Endothelial cell of umbilical vein (primary cell): ENCODE data around the gene KDM4C. TPM values are rescaled to one million over a fixed set of nuclear protein-coding genes. Genes with fewer than 3 reads are reported as not detected.

Experiments used
- BruUV-seq: library from RNA; stranded (reverse); fragments of 400-500 nt; replicated peaks from 2 replicates; lab custom pipeline; 2021; lab: Mats Ljungman, UMichigan
- CTCF ChIA-PET: fragments of 300-600, 350-600 bp; sonication (Branson Sonifier 250); formaldehyde crosslinking; loops from one replicate; lab custom pipeline; 2021; ENCODE audit warnings: antibody characterized with exemption, inconsistent platforms; lab: Charles Lee
- POLR2A ChIA-PET: fragments of 300-600, 350-600 bp; sonication (Branson Sonifier 250); formaldehyde crosslinking; loops from one replicate; lab custom pipeline; 2021; ENCODE audit warnings: antibody characterized with exemption, inconsistent platforms; lab: Charles Lee
- DNase-seq: peaks from one replicate; pipeline ENCODE4 v3.0.0-alpha.2; 2011; ENCODE audit warnings: low read depth, low spot score
- FAIRE-seq: peaks from 2 replicates; lab custom pipeline; 2011; peaks lifted over from hg19 to GRCh38; lab: Jason Lieb, UNC
- H2AFZ ChIP-seq: 2 replicates; pipeline ENCODE4 v1.6.0; 2012; ENCODE audit warnings: low read depth, low read length, control low read depth, inconsistent platforms
- H3K27ac ChIP-seq: 2 replicates; pipeline ENCODE4 v1.5.1; 2011; ENCODE audit warnings: low read depth, mild to moderate bottlenecking, control low read depth, low read length, moderate library complexity; ENCODE audit not compliant: insufficient read depth
- H3K27me3 ChIP-seq, 2 experiments: 2 replicates each; pipeline versions ENCODE4 v1.6.0 to v1.6.1; 2011; ENCODE audit warnings: low read length in 2 of 2, mixed read lengths in 1 of 2; ENCODE audit not compliant: control insufficient read depth in 2 of 2, insufficient read depth in 2 of 2
- H3K36me3 ChIP-seq, 2 experiments: 2 replicates in 1 of 2; 3 replicates in 1 of 2; pipeline ENCODE4 v1.5.1; 2011; ENCODE audit warnings: low read length in 2 of 2, mild to moderate bottlenecking in 1 of 2, moderate library complexity in 1 of 2; ENCODE audit not compliant: control insufficient read depth in 2 of 2, insufficient read depth in 2 of 2; ENCODE audit errors: extremely low read depth in 1 of 2
- H3K4me1 ChIP-seq: 3 replicates; pipeline ENCODE4 v1.5.1; 2011; ENCODE audit warnings: mild to moderate bottlenecking, low read length; ENCODE audit not compliant: control insufficient read depth, insufficient read depth; ENCODE audit errors: extremely low read depth
- H3K4me2 ChIP-seq: 2 replicates; pipeline ENCODE4 v1.6.1; 2011; ENCODE audit warnings: low read length, control low read depth, mixed read lengths; ENCODE audit not compliant: insufficient read depth
- H3K4me3 ChIP-seq, 3 experiments: fragments of 200-600 bp in 1 of 3; sonication (generic), shearing (Covaris generic) in 1 of 3; replicated peaks in 1 of 3; 2 replicates each; pipeline ENCODE4 v1.5.1; 2011 to 2016; ENCODE audit warnings: control low read depth in 3 of 3, low read length in 3 of 3, mild to moderate bottlenecking in 2 of 3, inconsistent platforms in 1 of 3, low read depth in 1 of 3, moderate library complexity in 1 of 3; ENCODE audit not compliant: insufficient read depth in 1 of 3
- H3K79me2 ChIP-seq: 2 replicates; pipeline ENCODE4 v1.6.0; 2012; ENCODE audit warnings: low read length, inconsistent platforms; ENCODE audit not compliant: control insufficient read depth, insufficient read depth
- H3K9ac ChIP-seq: replicated peaks from 2 replicates; pipeline ENCODE3; 2011; ENCODE audit warnings: low read length, control low read depth; ENCODE audit not compliant: insufficient read depth; ENCODE audit errors: extremely low read depth
- H3K9me1 ChIP-seq: replicated peaks from 3 replicates; pipeline ENCODE4 v1.6.0; 2011; ENCODE audit warnings: mild to moderate bottlenecking, low read length; ENCODE audit not compliant: control insufficient read depth, insufficient read depth; ENCODE audit errors: extremely low read depth
- H3K9me3 ChIP-seq: replicated peaks from 2 replicates; pipeline ENCODE4 v1.5.1; 2012; ENCODE audit warnings: low read length, inconsistent platforms; ENCODE audit not compliant: control insufficient read depth, insufficient read depth
- H4K20me1 ChIP-seq: replicated peaks from 2 replicates; pipeline ENCODE3; 2011; ENCODE audit warnings: mild to moderate bottlenecking, low read length; ENCODE audit not compliant: control insufficient read depth, insufficient read depth; ENCODE audit errors: extremely low read depth
- EZH2 ChIP-seq: IDR thresholded peaks from 2 replicates; pipeline ENCODE4 v1.6.1; 2012; ENCODE audit warnings: borderline replicate concordance, low read depth, mild to moderate bottlenecking, moderate library complexity, low read length, inconsistent platforms; ENCODE audit not compliant: severe bottlenecking
- FOS ChIP-seq: IDR thresholded peaks from 2 replicates; pipeline ENCODE4 v1.6.1; 2011; ENCODE audit warnings: mild to moderate bottlenecking, low read length, moderate library complexity, borderline replicate concordance; ENCODE audit not compliant: insufficient read depth
- GATA2 ChIP-seq: IDR thresholded peaks from 2 replicates; pipeline ENCODE4 v1.7.0; 2011; ENCODE audit warnings: low read depth, mild to moderate bottlenecking, moderate library complexity, mixed read lengths, low read length; ENCODE audit not compliant: insufficient read length, insufficient read depth
- JUN ChIP-seq: IDR thresholded peaks from 2 replicates; pipeline ENCODE4 v1.6.1; 2011; ENCODE audit warnings: borderline replicate concordance, low read depth; ENCODE audit not compliant: insufficient read length, insufficient read depth
- MYC ChIP-seq: IDR thresholded peaks from one replicate; pipeline ENCODE4 v1.6.1; 2011; ENCODE audit warnings: mild to moderate bottlenecking, low read depth, low read length
- POLR2A ChIP-seq: IDR thresholded peaks from 2 replicates; pipeline ENCODE4 v1.6.1; 2012; ENCODE audit warnings: low read depth, mild to moderate bottlenecking, control low read depth, low read length
- POLR2AphosphoS5 ChIP-seq: IDR thresholded peaks from 2 replicates; pipeline ENCODE4 v1.6.1; 2012; ENCODE audit warnings: low read depth, mild to moderate bottlenecking, control low read depth, low read length, moderate library complexity; ENCODE audit not compliant: insufficient read depth
- dilution Hi-C: fragments of 300-500 bp; cut with MboI; formaldehyde crosslinking; loops from one replicate; pipeline ENCODE4 v1.15.0; 2019; ENCODE audit warnings: low sequenced_read_pairs; ENCODE audit not compliant: extremely low pct_ligation_motif_present
- intact Hi-C: fragments of 100-400 bp; cut with micrococcal nuclease; formaldehyde crosslinking; loops from one replicate; pipeline ENCODE4 v1.10.0; 2022
- polyA plus RNA-seq, 4 experiments: library from polyadenylated mRNA; depleted of rRNA in 3 of 4; stranded (reverse) in 3 of 4; unstranded in 1 of 4; fragments of >200 nt; gene quantifications; 2 replicates each; pipeline versions ENCODE4 v1.2.1 to v1.2.3, GENCODE V29; 2011 to 2012; ENCODE audit warnings: missing spikeins in 1 of 4
- total RNA-seq: library from RNA; stranded (reverse); gene quantifications from 2 replicates; pipeline ENCODE4 v1.2.3, GENCODE V29; 2021
- TF ChIP-seq, protein P1 (sequence below), 2 donors: IDR thresholded peaks; 1 replicate in 1 of 2; 2 replicates in 1 of 2; pipeline ENCODE4 v1.5.1; 2011; ENCODE audit warnings: low read length in 2 of 2, mild to moderate bottlenecking in 2 of 2, moderate library complexity in 2 of 2, control low read depth in 1 of 2, inconsistent platforms in 1 of 2, low read depth in 1 of 2; ENCODE audit not compliant: insufficient read depth in 1 of 2; ENCODE audit errors: extremely low read depth in 1 of 2
- TF ChIP-seq, protein P2 (sequence below): IDR thresholded peaks from 2 replicates; pipeline ENCODE4 v1.6.1; 2011; ENCODE audit not compliant: insufficient read depth, insufficient read length

The KDM4C gene
- total and polyA plus RNA-seq, 2 donors (not counting 3 experiments of a cell fraction or from before 2014, with no cell fraction given): 5.4 to 15.0 TPM

DNA sequence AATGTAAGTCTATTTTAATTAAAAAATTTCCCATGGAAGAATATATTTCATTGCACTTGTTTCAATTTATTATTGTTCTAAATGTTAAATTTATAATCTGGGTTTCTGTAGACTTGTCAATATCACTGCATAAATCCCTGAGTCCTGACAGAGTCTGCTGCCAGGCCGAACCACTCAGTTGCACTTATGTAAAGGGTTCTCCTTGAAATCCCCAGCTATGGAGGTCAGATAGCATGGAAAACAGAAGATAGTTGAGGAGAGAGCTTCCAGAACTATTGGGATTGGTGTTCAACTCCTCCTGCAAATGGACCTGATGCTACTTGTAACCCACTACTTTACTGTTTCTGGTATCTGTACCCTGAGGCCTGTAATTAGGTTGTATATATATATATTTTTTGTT is 37.2 kb downstream of the KDM4C start:
- peaks cover 6% of the 10 kb centered on the region for H3K79me2 ChIP-seq

DNA sequence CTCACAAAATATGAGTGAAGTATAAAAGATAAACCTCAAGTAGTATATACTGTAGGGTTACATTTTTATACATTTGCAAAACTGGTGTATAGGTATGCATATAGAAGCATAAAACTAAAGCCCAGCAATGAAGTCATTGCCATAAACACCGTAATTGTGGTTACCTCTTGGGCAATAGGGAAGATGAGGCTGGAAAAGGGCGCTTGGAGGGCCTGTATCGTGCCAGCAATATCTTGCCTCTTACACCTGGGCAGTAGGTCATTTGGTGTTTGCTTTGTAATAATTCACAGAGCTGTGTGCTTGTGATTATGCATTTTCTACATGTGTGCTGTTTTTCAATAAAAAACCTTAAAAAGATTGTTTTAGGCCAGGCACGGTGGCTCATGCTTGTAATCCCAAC is 45.2 kb downstream of the KDM4C start:
- Histone ChIP-seq H3K9me3 (no peaks in the 10 kb centered on the region), H3K9ac (no peak overlapping the region), H4K20me1 (no peaks in the 10 kb centered on the region), H3K4me3 (no peak overlapping the region), H3K27me3 (no peaks in the 10 kb centered on the region), H2AFZ (no peak overlapping the region), H3K4me2 (no peak overlapping the region), H3K4me1 (no peaks in the 10 kb centered on the region), H3K9me1 (no peaks in the 10 kb centered on the region), H3K36me3 (no peaks in the 10 kb centered on the region), H3K27ac (no peak overlapping the region), H3K79me2 (no peaks in the 10 kb centered on the region)
- DNase-seq (no peak), FAIRE-seq (no peak)
- ChIA-PET POLR2A (no interaction called here), CTCF (no interaction called here)
- no peak for TF ChIP-seq POLR2AphosphoS5
- TF ChIP-seq EZH2: no peak
- TF ChIP-seq, protein P1, sequence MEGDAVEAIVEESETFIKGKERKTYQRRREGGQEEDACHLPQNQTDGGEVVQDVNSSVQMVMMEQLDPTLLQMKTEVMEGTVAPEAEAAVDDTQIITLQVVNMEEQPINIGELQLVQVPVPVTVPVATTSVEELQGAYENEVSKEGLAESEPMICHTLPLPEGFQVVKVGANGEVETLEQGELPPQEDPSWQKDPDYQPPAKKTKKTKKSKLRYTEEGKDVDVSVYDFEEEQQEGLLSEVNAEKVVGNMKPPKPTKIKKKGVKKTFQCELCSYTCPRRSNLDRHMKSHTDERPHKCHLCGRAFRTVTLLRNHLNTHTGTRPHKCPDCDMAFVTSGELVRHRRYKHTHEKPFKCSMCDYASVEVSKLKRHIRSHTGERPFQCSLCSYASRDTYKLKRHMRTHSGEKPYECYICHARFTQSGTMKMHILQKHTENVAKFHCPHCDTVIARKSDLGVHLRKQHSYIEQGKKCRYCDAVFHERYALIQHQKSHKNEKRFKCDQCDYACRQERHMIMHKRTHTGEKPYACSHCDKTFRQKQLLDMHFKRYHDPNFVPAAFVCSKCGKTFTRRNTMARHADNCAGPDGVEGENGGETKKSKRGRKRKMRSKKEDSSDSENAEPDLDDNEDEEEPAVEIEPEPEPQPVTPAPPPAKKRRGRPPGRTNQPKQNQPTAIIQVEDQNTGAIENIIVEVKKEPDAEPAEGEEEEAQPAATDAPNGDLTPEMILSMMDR (IDR thresholded peaks at IDR 0.05; ENCODE audit: extremely low read depth in 1 of 2, insufficient read depth in 1 of 2, low read depth in 1 of 2, low read length in 2 of 2): no peak
- TF ChIP-seq MYC: no peak
- TF ChIP-seq POLR2A: no peak
- TF ChIP-seq, protein P2, sequence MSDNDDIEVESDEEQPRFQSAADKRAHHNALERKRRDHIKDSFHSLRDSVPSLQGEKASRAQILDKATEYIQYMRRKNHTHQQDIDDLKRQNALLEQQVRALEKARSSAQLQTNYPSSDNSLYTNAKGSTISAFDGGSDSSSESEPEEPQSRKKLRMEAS: no peak
- no peak for TF ChIP-seq JUN
- no peak for TF ChIP-seq GATA2
- TF ChIP-seq FOS: no peak
- intact Hi-C loops: no loop called here
- dilution Hi-C loops: no loop called here
- BruUV-seq: no TSS peak

More for the DNA sequence above, 37.2 kb downstream of the KDM4C start:
- Histone ChIP-seq H3K4me3 (no peak overlapping the region), H2AFZ (no peak overlapping the region), H3K4me1 (no peaks in the 10 kb centered on the region), H4K20me1 (no peaks in the 10 kb centered on the region), H3K9ac (no peak overlapping the region), H3K27me3 (no peaks in the 10 kb centered on the region), H3K9me1 (no peaks in the 10 kb centered on the region), H3K9me3 (no peaks in the 10 kb centered on the region), H3K36me3 (no peaks in the 10 kb centered on the region), H3K4me2 (no peak overlapping the region), H3K27ac (no peak overlapping the region)
- dilution Hi-C loops (no loop called here), intact Hi-C loops (no loop called here)
- DNase-seq (no peak), FAIRE-seq (no peak)
- ChIA-PET CTCF (interaction anchor here (2.2 kb wide), 1 partner anchor 10 kb away, joined by 4 read pairs; no protein-coding TSS in a partner anchor), POLR2A (no interaction called here)
- no TSS peak for BruUV-seq
- TF ChIP-seq JUN: no peak
- TF ChIP-seq, protein P2: no peak
- TF ChIP-seq FOS: no peak
- TF ChIP-seq EZH2: no peak
- TF ChIP-seq MYC: no peak
- TF ChIP-seq POLR2A: no peak
- no peak for TF ChIP-seq POLR2AphosphoS5
